HG03469 (cell line): ENCODE data around the gene SLC29A3.

Experiments
- ATAC-seq: cut with Tn5 transposase; IDR thresholded peaks from one replicate; pipeline ENCODE4 v1.9.1; 2021; ENCODE audit warnings: mild to moderate bottlenecking, moderate library complexity, moderate number of reproducible peaks; ENCODE audit not compliant: unreplicated experiment

The SLC29A3 gene

DNA sequence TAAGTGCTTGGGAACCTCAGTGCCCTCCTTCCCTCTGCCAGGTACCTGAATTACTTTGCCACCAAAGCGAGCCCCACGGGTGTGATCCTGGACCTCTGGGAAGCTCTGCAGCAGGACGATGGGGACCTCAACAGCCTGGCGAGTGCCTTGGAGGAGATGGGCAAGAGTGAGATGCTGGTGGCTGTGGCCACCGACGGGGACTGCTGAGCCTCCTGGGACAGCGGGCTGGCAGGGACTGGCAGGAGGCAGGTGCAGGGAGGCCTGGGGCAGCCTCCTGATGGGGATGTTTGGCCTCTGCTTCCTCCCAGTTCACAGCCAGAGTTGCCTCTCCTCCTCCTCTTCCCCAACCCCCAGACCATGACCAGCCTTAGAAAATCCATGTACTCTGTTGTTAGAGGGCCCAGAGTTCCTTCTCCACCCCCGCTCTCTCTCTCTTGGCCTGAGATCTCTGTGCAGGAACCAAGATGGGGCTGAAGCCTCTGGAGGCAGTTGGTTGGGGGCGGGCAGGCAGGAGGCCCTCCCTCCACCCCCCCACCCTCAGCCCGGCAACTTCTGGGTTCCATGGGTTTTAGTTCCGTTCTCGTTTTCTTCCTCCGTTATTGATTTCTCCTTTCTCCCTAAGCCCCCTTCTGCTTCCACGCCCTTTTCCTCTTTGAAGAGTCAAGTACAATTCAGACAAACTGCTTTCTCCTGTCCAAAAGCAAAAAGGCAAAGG lies 19.8 kb upstream of the SLC29A3 start:
- no peak for ATAC-seq

GRCh38 chr10:71300555-71301370 lies 18.3 kb upstream of the SLC29A3 start:
- ATAC-seq, result no peak

DNA sequence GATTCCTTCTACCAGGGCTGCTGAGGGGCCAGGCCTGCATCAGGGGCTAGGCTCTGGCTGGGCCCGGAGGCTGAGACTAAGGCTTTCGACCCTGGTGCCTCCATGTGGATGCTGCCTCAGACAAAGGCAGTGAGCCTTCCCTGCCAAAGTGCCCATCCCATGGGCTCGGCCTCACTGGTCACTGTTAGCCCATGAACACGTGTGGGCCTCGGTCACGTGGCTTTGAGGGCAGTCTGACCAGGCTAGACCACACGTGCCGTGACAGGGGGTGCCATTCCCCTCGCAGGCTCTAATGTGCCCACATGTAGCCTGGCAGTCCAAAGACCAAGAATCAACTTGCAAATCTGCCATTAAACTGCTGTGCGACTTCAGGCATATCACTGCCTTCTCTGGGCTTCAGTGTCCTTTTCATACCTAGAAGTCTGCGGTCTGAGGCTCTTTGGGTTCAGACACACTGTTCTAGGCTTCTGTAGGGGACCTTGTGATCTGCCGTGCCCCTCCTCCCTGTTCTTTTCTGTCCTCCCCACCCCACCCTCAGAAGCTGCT lies 17.6 kb upstream of the SLC29A3 start:
- no peak for ATAC-seq

DNA sequence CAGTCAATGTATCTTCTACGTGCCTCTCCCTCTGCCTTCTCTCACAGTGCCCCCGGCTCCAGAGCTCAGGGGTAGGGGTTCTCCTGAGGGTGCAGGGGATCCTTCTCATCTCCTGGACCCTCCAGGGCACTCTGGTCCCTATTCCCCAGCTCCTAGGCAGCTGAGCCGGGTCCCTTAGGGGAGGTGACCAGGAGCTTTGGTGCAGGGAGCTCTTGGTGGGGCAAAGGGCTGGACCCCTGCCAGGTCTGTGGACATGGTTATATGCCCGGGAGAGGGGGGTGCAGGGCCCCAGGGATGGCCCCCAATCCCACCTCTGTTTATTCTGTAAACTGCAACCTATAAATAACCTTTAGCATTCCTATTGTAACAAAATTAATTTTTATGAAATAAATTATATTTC lies 16.6 kb upstream of the SLC29A3 start:
- ATAC-seq, result no peak

- ATAC-seq, result no peak
Observed at GRCh38 chr10:71302874-71303568, 16.0 kb upstream of the SLC29A3 start.

- no peak for ATAC-seq
Observed at GRCh38 chr10:71303569-71303907, 15.5 kb upstream of the SLC29A3 start.

- no peak for ATAC-seq
Observed at GRCh38 chr10:71304914-71305313, 14.1 kb upstream of the SLC29A3 start.

GRCh38 chr10:71306979-71307378 lies 12.1 kb upstream of the SLC29A3 start:
- no peak for ATAC-seq

- no peak for ATAC-seq
Observed at GRCh38 chr10:71307469-71308085, 11.5 kb upstream of the SLC29A3 start.

GRCh38 chr10:71308244-71308643 lies 10.8 kb upstream of the SLC29A3 start:
- ATAC-seq, result no peak

DNA sequence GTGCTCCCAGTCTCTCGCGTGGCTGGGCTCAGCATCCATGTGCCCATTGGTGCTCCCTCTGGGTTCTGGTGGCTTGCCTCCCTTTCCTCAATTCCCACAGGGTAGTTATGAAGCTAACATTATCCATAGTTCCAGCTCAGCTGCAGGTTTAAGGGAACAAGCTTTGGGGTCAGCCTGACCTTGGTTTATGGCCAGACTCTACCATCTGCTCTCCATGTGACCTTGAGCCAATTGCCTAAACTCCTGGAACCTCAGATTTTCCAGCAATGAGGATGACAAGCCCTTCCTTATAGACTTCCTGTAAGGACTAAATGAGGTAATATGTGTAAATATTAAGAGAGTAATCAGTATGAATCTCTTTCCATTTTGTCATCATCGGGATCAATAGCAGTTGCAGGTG lies 10.1 kb upstream of the SLC29A3 start:
- no peak for ATAC-seq

- no peak for ATAC-seq
Observed at GRCh38 chr10:71309919-71310318, 9.1 kb upstream of the SLC29A3 start.

DNA sequence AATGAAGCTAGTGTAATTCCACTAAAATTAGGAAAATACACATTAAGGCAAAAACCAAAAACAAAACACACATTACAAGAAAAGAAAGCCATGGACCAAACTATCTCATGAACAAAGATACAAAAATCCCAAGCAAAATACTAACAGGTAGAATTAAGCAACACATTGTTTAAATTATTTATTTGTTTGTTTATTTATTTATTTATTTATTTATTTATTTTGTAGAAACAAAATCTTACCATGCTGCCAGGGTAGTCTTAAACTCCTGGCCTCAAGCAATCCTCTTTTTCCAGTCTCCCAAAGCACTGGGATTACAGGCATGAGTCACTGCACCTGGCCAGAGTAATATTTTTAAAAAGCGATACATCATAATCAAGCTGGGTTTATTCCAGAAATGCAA lies 6.8 kb upstream of the SLC29A3 start:
- no peak for ATAC-seq

DNA sequence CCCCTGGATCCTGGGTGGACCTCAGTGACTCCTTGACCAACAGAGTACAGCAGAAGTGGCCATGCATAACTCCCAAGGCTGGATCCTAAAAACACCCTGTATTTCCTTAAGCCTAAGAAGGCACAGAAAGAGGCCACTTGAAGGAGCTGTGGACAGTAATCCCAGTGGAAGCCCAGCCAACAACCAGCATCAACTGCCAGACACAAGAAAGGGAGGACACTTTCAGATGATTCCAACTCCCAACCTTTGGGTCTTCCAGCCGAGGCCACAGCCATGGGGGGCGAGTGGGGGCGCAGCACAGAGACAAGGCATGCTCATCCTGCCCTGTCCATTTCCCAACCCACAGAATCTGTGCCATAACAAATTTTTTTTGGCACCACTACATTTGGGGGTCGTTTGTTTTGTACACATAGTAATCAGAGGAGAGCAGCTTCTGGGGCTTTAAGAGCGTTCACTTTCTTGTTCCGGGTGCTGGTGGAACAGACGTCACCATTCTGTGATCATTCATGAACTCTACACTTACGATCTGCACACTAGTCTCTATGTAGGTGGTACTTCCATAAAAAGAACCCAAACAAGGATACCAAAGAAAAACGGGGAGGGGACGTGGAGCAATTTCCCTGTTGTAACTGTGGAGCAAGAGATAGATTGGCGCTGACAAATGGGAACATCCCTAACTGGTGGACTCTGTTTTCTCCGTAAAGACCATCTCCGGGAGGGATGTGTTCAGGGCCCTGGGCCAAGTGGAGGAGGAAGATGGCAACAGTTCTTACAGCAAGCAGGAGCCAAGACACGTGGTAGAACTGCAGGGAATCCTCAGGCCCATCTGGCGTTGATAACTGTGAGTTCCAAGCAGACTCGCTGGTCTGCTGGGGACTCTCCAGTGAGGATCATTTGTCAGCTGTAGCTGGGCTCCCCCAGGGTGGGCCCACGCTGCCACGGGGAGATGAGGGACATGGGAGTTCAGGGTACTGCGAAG lies 6.0 kb upstream of the SLC29A3 start:
- no peak for ATAC-seq

DNA sequence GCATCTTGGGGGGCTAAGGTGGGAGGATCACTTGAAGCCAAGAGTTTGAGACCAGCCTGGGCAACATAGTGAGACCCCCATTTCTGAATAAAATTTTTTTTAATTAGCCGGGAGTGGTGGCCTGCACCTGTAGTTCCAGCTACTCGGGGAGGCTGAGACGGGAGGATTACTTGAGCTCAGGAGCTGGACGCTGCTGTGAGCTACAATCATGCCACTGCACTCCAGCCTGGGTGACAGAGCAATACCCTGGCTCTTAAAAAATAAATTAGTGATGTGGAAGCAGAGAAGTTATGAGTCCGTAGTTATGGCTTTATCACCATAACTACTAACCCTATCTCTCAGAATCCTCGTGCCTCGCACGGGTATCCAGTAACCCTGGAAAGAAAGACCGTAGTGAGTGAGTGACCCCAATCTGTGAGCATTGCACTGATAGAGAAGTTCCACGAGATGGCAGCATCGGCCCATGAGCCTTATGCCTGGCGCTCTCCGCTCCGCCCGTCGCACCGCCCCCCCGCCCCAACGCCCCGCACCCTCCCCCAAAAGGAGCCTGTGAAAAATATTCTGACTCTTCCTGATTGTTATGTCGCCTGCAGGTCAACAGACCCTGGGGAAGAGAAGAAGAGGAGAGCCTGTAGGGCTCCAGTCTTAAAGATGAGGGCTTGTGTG lies 4.9 kb upstream of the SLC29A3 start:
- no peak for ATAC-seq

- no peak for ATAC-seq
Observed at GRCh38 chr10:71314694-71315225, 4.3 kb upstream of the SLC29A3 start.

DNA sequence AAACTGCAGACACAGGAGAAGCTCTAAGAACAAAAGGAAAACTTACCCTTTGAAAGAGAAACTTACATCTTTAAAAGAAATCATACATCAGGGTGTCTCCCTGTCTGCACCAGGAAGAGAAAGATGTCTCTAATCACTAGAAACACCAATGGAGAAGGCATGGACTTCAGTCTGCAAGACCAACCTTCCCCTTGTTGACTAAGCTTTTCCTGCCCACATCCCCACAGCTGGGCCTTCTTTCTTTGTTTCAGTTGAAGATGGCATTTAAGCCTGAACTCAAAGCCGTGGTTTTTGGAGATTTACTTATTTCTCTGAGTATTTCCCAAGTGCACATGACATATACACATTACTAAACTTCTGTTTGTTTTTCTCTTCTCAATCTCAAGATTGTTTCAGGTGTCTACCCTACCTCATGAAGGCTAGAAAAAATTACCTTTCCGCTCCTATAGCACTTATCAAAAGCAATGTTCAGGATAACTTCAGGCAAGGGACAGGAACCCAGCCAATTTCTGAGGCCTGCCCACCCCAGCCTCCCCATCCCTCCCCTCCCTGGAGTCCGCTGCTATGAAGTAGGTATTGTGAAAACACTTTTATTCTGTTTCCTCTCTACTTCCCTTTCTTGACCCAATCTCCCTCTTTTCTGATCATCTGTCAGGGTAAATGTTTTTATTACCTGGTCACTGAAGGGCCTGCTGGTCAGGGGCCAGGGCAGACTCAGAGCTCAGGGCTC lies 2.8 kb upstream of the SLC29A3 start:
- ATAC-seq, result no peak

DNA sequence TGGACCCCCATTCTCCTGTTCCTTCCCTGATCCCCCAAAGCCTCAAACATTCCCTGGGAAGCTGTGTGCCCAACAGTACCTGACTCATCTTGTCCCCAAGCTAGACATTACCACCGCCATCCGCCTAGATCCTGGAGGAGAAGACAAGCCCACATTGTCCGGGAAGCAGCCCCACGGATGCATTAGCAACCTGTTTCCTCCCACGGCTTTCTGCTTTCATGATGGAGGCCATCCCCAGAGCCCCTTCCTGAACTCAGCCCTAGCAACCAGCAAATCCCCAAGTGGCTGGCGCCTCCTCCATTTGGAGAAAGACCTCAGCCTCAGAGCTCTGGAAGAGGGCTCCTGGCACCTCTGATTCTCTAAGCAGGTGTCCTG lies 2.3 kb upstream of the SLC29A3 start:
- ATAC-seq, result no peak

- no peak for ATAC-seq
Observed at GRCh38 chr10:71317739-71318138, 1.3 kb upstream of the SLC29A3 start.
